BLaER1 (cell line): ENCODE data around the gene CBX1.

Source experiments
- H3K27ac ChIP-seq: shearing (Covaris generic); formaldehyde crosslinking; 2 replicates; pipeline ENCODE4 v1.8.1; 2022
- H3K27me3 ChIP-seq: shearing (Covaris generic); formaldehyde crosslinking; 2 replicates; pipeline ENCODE4 v1.8.1; 2022
- H3K36me3 ChIP-seq: shearing (Covaris generic); formaldehyde crosslinking; 2 replicates; pipeline ENCODE4 v1.8.1; 2022
- H3K4me1 ChIP-seq: shearing (Covaris generic); formaldehyde crosslinking; 2 replicates; pipeline ENCODE4 v1.8.1; 2022
- H3K4me2 ChIP-seq: shearing (Covaris generic); formaldehyde crosslinking; 2 replicates; pipeline ENCODE4 v1.8.1; 2022
- H3K4me3 ChIP-seq: shearing (Covaris generic); formaldehyde crosslinking; 2 replicates; pipeline ENCODE4 v1.8.1; 2022
- H3K9ac ChIP-seq: shearing (Covaris generic); formaldehyde crosslinking; 2 replicates; pipeline ENCODE4 v1.8.1; 2022
- H3K9me3 ChIP-seq: shearing (Covaris generic); formaldehyde crosslinking; 2 replicates; pipeline ENCODE4 v1.8.1; 2022
- H4K20me1 ChIP-seq: shearing (Covaris generic); formaldehyde crosslinking; 2 replicates; pipeline ENCODE4 v1.8.1; 2022
- Cebpa-rat ChIP-seq: shearing (Covaris generic); IDR thresholded peaks from 2 replicates; pipeline ENCODE4 v1.8.1; 2022

The CBX1 gene

DNA sequence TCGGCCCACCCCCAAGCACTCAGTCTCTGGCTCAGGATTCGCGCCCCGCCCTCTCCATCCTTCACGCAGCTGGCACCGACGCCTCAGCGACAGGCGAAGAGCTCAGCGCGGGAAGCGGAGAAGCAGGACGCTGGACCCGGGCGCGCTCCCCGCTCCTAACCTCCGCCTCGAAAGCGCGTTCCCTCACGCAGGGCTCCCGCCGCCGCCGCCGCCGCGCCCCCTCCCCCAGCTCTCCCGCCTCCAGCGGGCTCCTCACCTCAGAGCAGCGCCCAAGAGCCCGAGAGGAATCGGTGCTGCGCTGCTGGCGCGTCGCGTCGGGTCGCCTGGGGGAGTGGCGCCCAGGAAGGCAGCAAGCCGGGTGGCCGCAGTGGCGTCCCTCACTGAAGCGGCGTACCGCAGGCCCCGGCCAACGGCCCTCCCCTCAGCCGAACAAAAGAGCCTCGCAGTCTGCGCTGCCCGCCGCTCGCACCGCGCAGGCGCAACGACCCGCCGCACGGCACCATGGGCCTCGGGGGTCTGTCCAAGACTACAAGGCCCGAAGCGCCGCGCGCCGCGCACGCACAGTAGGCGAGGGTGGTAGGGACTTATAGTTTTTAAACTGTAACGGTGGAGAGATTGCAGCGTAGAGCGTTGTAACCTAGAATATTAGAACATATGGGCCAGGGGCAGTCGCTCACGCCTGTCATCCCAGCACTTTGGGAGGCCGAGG, at the start of gene CBX1:
TSS of gene CBX1 (minus strand) at position 467 of the 709 bp plus-strand sequence. CDS start 24,474 bp downstream, outside the sequence.
- H3K9ac ChIP-seq: peak within 1 kb of the TSS; percentile 90
- TF ChIP-seq Cebpa-rat: no peak
- H3K4me3 ChIP-seq: peak within 1 kb of the TSS; percentile 95
- H3K9me3 ChIP-seq: peaks cover 11% of the 10 kb centered on the region; the same call in 1 of the 2 replicates
- peaks cover 47% of the 10 kb centered on the region for H4K20me1 ChIP-seq
- H3K4me1 ChIP-seq: peaks cover 63% of the 10 kb centered on the region
- H3K4me2 ChIP-seq: peak within 1 kb of the TSS; percentile 96
- H3K27me3 ChIP-seq: no peaks in the 10 kb centered on the region
- peak within 1 kb of the TSS; percentile 91 for H3K27ac ChIP-seq
- peaks cover 18% of the 10 kb centered on the region for H3K36me3 ChIP-seq

DNA sequence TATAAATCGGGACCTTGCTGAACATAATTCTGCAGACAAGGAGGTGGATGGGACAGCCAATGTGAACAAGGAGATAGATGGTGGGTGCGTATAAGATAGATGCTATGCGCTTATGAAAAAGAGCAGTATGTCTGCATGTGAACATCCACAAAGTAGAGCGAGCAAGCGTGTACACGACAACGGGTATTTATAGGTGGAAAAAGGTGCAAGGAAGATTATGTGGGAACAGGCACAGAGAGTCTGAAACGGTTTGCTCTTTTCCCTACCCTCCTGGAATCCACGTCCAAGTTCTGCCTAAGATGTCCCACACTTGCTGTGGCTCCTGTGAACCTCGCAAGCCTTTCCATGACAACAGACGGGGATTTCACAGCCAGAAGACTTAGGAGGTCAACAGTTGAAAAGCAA, 49.3 kb upstream of the CBX1 start:
- Histone ChIP-seq H3K27ac (no peak overlapping the region), H3K9ac (no peak overlapping the region), H3K36me3 (no peaks in the 10 kb centered on the region), H4K20me1 (no peaks in the 10 kb centered on the region; the same call in 1 of the 2 replicates), H3K27me3 (peaks cover 48% of the 10 kb centered on the region), H3K4me3 (no peak overlapping the region), H3K4me1 (no peaks in the 10 kb centered on the region), H3K9me3 (no peaks in the 10 kb centered on the region), H3K4me2 (no peak overlapping the region)
- TF ChIP-seq Cebpa-rat: no peak

DNA sequence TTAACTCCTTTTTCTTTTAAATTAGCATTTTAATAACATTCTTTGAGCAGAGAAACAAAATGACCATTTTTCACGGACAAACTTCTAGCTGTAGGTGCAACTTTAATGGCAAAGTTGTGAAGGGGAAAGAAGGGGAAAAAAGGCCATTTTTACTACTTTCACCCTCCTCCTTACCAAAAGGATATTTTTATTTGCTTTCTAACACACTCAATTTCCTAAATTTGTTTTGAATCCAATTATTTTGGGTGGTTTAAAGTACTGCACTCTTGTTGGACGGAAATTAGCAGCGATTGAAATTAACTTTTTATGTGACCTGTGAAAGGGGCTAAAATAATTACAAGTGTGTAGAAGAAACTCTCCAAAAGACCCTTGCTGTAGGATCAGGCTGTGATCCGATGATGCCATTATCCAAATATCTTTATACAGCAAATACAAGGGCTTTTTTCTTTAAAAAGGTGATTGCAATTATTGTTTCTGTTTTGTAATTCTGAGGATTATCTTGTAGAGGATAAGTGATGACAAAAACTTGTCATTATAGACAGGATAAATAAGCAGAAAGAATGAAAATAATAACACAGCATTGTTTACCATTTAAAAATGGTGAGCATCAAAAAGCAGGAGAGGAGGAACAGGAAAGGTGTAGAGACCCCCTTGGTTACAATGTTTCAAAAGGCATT, 48.6 kb upstream of the CBX1 start:
- no peaks in the 10 kb centered on the region for H3K36me3 ChIP-seq
- no peaks in the 10 kb centered on the region for H3K4me1 ChIP-seq
- no peak for TF ChIP-seq Cebpa-rat
- H3K27me3 ChIP-seq: peaks cover 41% of the 10 kb centered on the region
- H3K27ac ChIP-seq: no peak overlapping the region
- H3K4me2 ChIP-seq: no peak overlapping the region
- H3K9ac ChIP-seq: no peak overlapping the region
- no peak overlapping the region for H3K4me3 ChIP-seq
- no peaks in the 10 kb centered on the region; the same call in 1 of the 2 replicates for H4K20me1 ChIP-seq
- no peaks in the 10 kb centered on the region for H3K9me3 ChIP-seq

DNA sequence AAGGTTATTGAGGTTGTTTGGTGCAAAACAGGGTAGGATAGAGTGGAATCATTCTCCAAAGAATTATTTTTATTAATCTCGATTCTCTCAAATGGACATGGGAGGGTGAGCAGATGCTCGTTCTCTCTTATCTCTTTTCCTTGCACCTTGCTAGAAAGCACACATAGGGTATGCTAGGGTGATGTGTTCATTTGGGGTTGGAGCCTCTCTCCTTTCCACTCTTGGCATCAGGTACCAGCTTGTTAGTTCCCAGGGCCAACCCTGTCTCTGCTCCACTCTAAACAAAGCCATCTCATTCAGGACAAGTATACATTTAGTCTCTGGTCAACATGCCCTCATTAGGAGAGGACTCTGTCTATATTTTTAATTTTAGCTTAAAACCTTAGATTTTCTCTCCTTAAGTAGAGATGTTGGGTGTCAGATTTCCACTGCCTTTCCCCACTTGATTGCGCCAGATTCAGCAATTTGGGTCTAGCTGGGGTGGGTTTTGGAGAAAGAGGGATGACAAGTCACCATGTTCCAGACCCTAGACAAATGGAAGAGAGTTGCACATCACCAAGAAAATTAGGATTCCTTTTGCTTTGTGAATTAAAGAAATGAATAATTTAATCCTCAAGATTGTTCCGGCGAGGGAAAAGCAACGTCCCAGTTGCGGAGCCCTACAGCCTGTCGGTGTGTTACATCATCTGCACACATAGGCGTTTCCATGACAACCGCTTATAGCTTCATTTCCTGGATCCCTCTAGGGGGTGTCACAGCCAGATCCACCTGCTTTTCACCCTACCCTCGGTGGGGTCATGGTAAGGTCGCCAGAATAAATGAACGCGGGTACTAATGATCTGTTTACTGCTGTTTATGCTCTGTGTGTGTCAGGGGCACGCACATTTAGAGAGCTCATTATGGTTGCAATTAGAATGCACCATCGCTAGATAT, 47.8 kb upstream of the CBX1 start:
- no peak overlapping the region for H3K4me2 ChIP-seq
- H3K4me1 ChIP-seq: no peaks in the 10 kb centered on the region
- H3K27ac ChIP-seq: no peak overlapping the region
- H3K9ac ChIP-seq: no peak overlapping the region
- H3K27me3 ChIP-seq: peaks cover 41% of the 10 kb centered on the region
- no peaks in the 10 kb centered on the region for H3K36me3 ChIP-seq
- no peaks in the 10 kb centered on the region for H3K9me3 ChIP-seq
- TF ChIP-seq Cebpa-rat: no peak
- H3K4me3 ChIP-seq: no peak overlapping the region
- no peaks in the 10 kb centered on the region; the same call in 1 of the 2 replicates for H4K20me1 ChIP-seq

DNA sequence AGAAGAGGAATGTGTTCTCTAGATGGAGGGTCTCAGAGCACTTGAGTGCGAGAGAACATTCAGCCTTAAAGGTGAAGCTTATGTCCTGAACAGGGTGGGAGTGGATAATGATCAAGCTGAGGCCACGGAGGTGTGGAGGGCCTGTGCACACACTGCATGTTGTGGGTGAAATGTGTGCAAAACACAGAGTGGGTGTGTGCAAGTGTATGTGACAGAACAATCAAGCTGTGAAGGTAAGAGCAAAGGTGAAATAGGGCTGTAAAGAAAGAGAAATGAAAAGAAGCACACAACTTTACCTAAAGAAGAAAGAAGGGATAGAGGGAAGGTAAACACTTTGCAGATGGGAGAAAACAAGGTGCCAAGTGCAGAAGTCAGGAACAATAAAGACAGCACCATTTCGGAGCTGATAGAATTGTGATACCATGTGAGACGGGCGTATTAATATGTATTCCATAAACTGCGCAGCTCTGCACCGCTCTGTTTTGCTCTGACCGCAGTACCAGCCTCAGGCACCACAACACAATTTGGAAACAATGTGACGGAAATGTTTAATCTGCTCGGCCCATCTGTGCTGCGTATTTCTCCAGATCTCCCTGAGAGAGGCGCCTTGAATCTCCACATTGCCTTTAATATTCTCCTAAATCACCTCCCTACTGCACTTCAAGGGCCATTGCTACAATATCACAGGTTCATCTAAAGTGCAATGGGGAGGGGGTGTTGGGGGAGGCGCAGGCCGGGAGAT, 46.9 kb upstream of the CBX1 start:
- Histone ChIP-seq H3K36me3 (no peaks in the 10 kb centered on the region), H3K4me1 (no peaks in the 10 kb centered on the region), H3K27ac (no peak overlapping the region), H3K9ac (no peak overlapping the region), H3K9me3 (no peaks in the 10 kb centered on the region), H4K20me1 (no peaks in the 10 kb centered on the region; the same call in 1 of the 2 replicates), H3K27me3 (peaks cover 41% of the 10 kb centered on the region), H3K4me2 (no peak overlapping the region), H3K4me3 (no peak overlapping the region)
- no peak for TF ChIP-seq Cebpa-rat

DNA sequence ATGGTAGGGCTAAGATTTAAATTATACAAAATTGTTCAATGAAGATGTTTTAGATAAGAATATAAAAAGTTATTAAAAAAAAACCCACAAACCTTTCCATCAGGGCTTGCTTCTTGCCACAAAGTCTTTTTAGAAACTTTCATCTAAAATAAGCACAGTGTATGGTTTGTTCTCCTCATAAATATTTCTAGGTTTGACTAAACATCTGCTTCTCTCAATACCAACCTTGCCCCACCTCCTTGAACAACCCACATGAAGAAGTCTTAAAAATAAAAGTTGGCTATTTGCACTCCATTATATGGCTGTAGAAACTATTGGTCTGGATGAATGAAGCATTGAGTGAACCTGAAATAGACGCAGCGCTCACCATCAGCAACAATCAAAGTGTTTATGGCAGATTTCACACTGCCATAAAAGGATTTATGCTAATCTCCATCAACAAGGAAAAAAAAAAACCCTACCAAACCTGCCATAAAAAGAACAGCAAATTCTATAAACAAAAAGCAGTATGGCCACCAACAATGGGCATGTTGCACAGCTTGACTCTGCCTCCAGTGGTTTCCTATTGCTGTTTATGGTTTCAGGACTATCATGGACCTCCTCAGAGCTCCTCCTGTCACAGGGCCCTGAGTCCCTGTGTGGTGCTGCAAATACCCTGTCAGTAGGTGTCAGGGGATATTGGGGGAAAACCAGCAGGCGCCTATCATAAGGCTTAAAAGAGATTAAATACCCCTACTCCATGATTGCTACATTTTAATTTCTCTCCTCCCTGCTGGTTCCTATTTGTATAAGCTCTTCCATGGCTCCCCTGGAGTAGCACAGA, 43.9 kb upstream of the CBX1 start:
- Histone ChIP-seq H3K4me3 (no peak overlapping the region), H3K9ac (no peak overlapping the region), H3K4me1 (peaks cover 2% of the 10 kb centered on the region; the same call in 1 of the 2 replicates), H3K36me3 (no peaks in the 10 kb centered on the region), H3K27ac (no peak overlapping the region), H3K4me2 (no peak overlapping the region), H3K27me3 (peaks cover 30% of the 10 kb centered on the region), H3K9me3 (no peaks in the 10 kb centered on the region), H4K20me1 (no peaks in the 10 kb centered on the region; the same call in 1 of the 2 replicates)
- no peak for TF ChIP-seq Cebpa-rat

DNA sequence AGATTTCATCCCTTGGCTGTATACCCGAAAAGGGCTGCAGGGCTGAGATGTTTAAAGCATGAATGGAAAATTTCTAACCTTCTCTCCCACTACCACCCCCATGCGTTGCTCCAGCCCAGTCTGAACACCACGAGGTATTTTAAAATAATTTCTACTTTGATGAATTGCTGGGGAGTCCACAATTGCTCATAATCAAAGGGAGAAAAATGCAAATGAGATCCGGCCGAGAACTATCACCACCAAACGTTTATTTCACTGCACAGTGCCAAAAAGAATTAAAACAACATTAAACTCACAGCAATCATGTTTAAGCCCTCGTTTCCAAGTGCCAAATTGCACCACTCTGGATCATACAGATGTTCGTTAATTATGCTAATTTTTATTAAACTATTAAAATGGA, 43.0 kb upstream of the CBX1 start:
- no peaks in the 10 kb centered on the region for H4K20me1 ChIP-seq
- H3K9me3 ChIP-seq: no peaks in the 10 kb centered on the region
- peaks cover 21% of the 10 kb centered on the region for H3K27me3 ChIP-seq
- peaks cover 9% of the 10 kb centered on the region; the same call in 1 of the 2 replicates for H3K4me1 ChIP-seq
- no peaks in the 10 kb centered on the region for H3K36me3 ChIP-seq
- no peak overlapping the region for H3K4me3 ChIP-seq
- no peak for TF ChIP-seq Cebpa-rat
- no peak overlapping the region for H3K27ac ChIP-seq
- no peak overlapping the region for H3K4me2 ChIP-seq
- no peak overlapping the region for H3K9ac ChIP-seq

DNA sequence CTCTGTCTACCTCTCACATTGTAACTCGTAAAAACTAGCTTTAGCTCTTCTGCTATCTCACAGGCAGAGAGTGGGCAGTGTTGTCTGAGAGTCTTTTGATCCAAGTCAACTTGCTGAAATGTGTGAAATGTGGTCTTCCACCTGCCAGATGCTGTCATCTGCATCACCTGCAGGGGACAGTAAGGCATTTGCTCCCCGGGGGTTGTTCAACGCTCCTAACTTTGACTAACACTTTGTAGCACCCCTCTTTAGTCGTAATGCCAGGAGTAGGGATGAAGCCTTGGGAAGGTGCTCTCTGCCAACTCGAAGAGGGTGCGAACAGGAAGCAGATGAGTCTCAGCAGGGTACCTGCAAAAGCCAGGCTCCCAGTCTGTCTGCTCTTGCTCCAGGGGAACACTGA, 42.4 kb upstream of the CBX1 start:
- no peak overlapping the region for H3K27ac ChIP-seq
- H3K9me3 ChIP-seq: no peaks in the 10 kb centered on the region
- no peak overlapping the region for H3K4me3 ChIP-seq
- no peak overlapping the region for H3K4me2 ChIP-seq
- no peaks in the 10 kb centered on the region for H3K36me3 ChIP-seq
- TF ChIP-seq Cebpa-rat: no peak
- H3K4me1 ChIP-seq: peaks cover 9% of the 10 kb centered on the region; the same call in 1 of the 2 replicates
- peaks cover 15% of the 10 kb centered on the region for H3K27me3 ChIP-seq
- no peaks in the 10 kb centered on the region for H4K20me1 ChIP-seq
- H3K9ac ChIP-seq: no peak overlapping the region
